K562 (cell line): ENCODE measurements around the gene EDEM1. TPM values are rescaled to one million over a fixed set of nuclear protein-coding genes. Genes with fewer than 3 reads are reported as not detected.
A peak's percentile ranks its signal among the peaks of the same experiment; 100 is the strongest.

Experiments
- CHD1 ChIP-seq: fragments of 200-600 bp; sonication (generic); IDR thresholded peaks from one replicate; pipeline ENCODE4 v1.6.1; 2012; ENCODE audit warnings: mild to moderate bottlenecking, moderate library complexity, low read length, inconsistent platforms
- FOXM1 ChIP-seq, 2 experiments: fragments of 450-650 bp in 1 of 2; sonication (generic) in 1 of 2; formaldehyde crosslinking in 1 of 2; IDR thresholded peaks; 2 replicates each; pipeline versions ENCODE4 v1.6.1 to v1.9.0; 2017 to 2022; ENCODE audit warnings: low read depth in 2 of 2, mild to moderate bottlenecking in 2 of 2, missing genetic modification reagents in 1 of 2, moderate library complexity in 1 of 2
- HMG20B ChIP-seq: fragments of 250-450 bp; sonication (Bioruptor Pico); IDR thresholded peaks from 2 replicates; pipeline ENCODE4 v1.5.0; 2021; ENCODE audit warnings: mild to moderate bottlenecking
- RBM15 ChIP-seq: fragments of 200-400 bp; formaldehyde crosslinking; IDR thresholded peaks from 2 replicates; pipeline ENCODE4 v1.6.1; 2018; ENCODE audit warnings: mild to moderate bottlenecking, low read length, moderate library complexity; ENCODE audit not compliant: insufficient read depth
- RBM34 ChIP-seq: fragments of 200-400 bp; formaldehyde crosslinking; IDR thresholded peaks from 2 replicates; pipeline ENCODE4 v1.6.1; 2018; ENCODE audit warnings: low read length, borderline replicate concordance; ENCODE audit not compliant: insufficient read depth
- TCFL5 ChIP-seq: fragments of 250-450 bp; sonication (Bioruptor Pico); conservative IDR thresholded peaks from 2 replicates; pipeline ENCODE4 v1.6.1; 2021; ENCODE audit warnings: mild to moderate bottlenecking, moderate library complexity, matching md5 sums
- XRCC4 ChIP-seq: IDR thresholded peaks from one replicate; pipeline ENCODE4 v1.6.1; 2011; ENCODE audit not compliant: insufficient read depth, insufficient read length; ENCODE audit errors: extremely low read depth
- ZNF79 ChIP-seq: fragments of 250-450 bp; sonication (Bioruptor Pico); IDR thresholded peaks from 2 replicates; pipeline ENCODE4 v1.4.0; 2020; ENCODE audit warnings: low read depth, mild to moderate bottlenecking, moderate library complexity
- polyA plus RNA-seq, 8 experiments: library from polyadenylated mRNA; depleted of rRNA in 4 of 8; stranded (reverse) in 5 of 8; unstranded in 3 of 8; fragments of >200 nt; fragmentation: Nextera tagmentation in 2 of 8; fragmentation: Illumina TruSeq in 1 of 8; extraction: Ambion mirVana in 2 of 8; extraction: Trizol in 1 of 8; gene quantifications; 2 replicates each; pipeline versions ENCODE4 v1.2.1 to v1.2.3, GENCODE V29; 2011 to 2014; ENCODE audit warnings: inconsistent platforms in 1 of 8, missing spikeins in 1 of 8
- total RNA-seq, 7 experiments: library from RNA; depleted of rRNA in 6 of 7; stranded (reverse); fragments of >200 nt in 6 of 7; fragmentation: Illumina TruSeq in 2 of 7; extraction: Trizol in 2 of 7; gene quantifications; 2 replicates each; pipeline versions ENCODE4 v1.2.1 to v1.2.3, GENCODE V29; 2011 to 2021; ENCODE audit warnings: low replicate concordance in 1 of 7
- TF ChIP-seq, protein P1 (sequence below), 2 experiments: fragments of 450-650 bp; IDR thresholded peaks; 2 replicates each; pipeline ENCODE4 v1.6.1; 2018; ENCODE audit warnings: mild to moderate bottlenecking in 2 of 2, low read depth in 1 of 2; ENCODE audit not compliant: partially characterized antibody in 2 of 2
- TF ChIP-seq, protein P2 (sequence below): fragments of 450-650 bp; IDR thresholded peaks from 2 replicates; pipeline ENCODE4 v1.6.1; 2016; ENCODE audit warnings: low read depth, mild to moderate bottlenecking, moderate library complexity
- TF ChIP-seq, protein P3 (sequence below): fragments of 250-450 bp; sonication (Bioruptor Pico); IDR thresholded peaks from 2 replicates; pipeline ENCODE4 v1.5.0; 2020; ENCODE audit warnings: mild to moderate bottlenecking
- TF ChIP-seq, protein P4 (sequence below): fragments of 250-450 bp; sonication (Bioruptor Pico); IDR thresholded peaks from 2 replicates; pipeline ENCODE4 v1.4.0; 2020
- TF ChIP-seq, protein P5 (sequence below): fragments of 250-450 bp; sonication (Bioruptor Pico); IDR thresholded peaks from 2 replicates; pipeline ENCODE4 v1.5.0; 2020; ENCODE audit warnings: mild to moderate bottlenecking, borderline replicate concordance

Gene EDEM1
- total and polyA plus RNA-seq, 9 of the 15 experiments (the other 6 are each of a cell fraction or from before 2014, with no cell fraction given) = 6.2 to 36.7 (median 14.3) TPM

DNA sequence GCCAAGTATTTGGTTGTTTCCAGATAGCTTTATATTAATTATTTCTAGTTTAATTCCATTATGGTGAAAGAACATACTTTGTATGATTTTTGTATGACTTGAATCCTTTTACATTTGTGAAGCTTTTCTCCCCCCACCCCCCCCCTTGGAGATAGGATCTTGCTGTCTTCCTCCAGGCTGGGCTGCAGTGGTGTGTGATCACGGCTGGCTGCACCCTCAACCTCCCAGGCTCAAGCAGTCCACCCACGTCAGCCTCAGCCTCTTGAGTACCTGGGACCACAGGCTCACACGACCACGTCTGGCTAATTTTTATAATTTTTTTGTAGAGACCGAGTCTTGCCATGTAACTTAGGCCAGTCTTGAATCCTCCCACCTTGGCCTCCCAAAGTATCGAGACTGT, 35.9 kb upstream of the EDEM1 start (continued):
- TF ChIP-seq, protein P1, sequence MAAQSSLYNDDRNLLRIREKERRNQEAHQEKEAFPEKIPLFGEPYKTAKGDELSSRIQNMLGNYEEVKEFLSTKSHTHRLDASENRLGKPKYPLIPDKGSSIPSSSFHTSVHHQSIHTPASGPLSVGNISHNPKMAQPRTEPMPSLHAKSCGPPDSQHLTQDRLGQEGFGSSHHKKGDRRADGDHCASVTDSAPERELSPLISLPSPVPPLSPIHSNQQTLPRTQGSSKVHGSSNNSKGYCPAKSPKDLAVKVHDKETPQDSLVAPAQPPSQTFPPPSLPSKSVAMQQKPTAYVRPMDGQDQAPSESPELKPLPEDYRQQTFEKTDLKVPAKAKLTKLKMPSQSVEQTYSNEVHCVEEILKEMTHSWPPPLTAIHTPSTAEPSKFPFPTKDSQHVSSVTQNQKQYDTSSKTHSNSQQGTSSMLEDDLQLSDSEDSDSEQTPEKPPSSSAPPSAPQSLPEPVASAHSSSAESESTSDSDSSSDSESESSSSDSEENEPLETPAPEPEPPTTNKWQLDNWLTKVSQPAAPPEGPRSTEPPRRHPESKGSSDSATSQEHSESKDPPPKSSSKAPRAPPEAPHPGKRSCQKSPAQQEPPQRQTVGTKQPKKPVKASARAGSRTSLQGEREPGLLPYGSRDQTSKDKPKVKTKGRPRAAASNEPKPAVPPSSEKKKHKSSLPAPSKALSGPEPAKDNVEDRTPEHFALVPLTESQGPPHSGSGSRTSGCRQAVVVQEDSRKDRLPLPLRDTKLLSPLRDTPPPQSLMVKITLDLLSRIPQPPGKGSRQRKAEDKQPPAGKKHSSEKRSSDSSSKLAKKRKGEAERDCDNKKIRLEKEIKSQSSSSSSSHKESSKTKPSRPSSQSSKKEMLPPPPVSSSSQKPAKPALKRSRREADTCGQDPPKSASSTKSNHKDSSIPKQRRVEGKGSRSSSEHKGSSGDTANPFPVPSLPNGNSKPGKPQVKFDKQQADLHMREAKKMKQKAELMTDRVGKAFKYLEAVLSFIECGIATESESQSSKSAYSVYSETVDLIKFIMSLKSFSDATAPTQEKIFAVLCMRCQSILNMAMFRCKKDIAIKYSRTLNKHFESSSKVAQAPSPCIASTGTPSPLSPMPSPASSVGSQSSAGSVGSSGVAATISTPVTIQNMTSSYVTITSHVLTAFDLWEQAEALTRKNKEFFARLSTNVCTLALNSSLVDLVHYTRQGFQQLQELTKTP (IDR thresholded peaks at IDR 0.05; ENCODE audit: low read depth in 1 of 2, partially characterized antibody in 2 of 2) = no peak
- TF ChIP-seq RBM15 = no peak
- TF ChIP-seq, protein P2, sequence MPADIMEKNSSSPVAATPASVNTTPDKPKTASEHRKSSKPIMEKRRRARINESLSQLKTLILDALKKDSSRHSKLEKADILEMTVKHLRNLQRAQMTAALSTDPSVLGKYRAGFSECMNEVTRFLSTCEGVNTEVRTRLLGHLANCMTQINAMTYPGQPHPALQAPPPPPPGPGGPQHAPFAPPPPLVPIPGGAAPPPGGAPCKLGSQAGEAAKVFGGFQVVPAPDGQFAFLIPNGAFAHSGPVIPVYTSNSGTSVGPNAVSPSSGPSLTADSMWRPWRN = 0 out of 2 replicates have a peak, but pooled peaks have one; percentile 19
- TF ChIP-seq, protein P3, sequence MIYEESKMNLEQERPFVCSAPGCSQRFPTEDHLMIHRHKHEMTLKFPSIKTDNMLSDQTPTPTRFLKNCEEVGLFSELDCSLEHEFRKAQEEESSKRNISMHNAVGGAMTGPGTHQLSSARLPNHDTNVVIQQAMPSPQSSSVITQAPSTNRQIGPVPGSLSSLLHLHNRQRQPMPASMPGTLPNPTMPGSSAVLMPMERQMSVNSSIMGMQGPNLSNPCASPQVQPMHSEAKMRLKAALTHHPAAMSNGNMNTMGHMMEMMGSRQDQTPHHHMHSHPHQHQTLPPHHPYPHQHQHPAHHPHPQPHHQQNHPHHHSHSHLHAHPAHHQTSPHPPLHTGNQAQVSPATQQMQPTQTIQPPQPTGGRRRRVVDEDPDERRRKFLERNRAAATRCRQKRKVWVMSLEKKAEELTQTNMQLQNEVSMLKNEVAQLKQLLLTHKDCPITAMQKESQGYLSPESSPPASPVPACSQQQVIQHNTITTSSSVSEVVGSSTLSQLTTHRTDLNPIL (CRISPR knock-in tag) = no peak
- TF ChIP-seq RBM34 = no peak
- TF ChIP-seq, protein P4, sequence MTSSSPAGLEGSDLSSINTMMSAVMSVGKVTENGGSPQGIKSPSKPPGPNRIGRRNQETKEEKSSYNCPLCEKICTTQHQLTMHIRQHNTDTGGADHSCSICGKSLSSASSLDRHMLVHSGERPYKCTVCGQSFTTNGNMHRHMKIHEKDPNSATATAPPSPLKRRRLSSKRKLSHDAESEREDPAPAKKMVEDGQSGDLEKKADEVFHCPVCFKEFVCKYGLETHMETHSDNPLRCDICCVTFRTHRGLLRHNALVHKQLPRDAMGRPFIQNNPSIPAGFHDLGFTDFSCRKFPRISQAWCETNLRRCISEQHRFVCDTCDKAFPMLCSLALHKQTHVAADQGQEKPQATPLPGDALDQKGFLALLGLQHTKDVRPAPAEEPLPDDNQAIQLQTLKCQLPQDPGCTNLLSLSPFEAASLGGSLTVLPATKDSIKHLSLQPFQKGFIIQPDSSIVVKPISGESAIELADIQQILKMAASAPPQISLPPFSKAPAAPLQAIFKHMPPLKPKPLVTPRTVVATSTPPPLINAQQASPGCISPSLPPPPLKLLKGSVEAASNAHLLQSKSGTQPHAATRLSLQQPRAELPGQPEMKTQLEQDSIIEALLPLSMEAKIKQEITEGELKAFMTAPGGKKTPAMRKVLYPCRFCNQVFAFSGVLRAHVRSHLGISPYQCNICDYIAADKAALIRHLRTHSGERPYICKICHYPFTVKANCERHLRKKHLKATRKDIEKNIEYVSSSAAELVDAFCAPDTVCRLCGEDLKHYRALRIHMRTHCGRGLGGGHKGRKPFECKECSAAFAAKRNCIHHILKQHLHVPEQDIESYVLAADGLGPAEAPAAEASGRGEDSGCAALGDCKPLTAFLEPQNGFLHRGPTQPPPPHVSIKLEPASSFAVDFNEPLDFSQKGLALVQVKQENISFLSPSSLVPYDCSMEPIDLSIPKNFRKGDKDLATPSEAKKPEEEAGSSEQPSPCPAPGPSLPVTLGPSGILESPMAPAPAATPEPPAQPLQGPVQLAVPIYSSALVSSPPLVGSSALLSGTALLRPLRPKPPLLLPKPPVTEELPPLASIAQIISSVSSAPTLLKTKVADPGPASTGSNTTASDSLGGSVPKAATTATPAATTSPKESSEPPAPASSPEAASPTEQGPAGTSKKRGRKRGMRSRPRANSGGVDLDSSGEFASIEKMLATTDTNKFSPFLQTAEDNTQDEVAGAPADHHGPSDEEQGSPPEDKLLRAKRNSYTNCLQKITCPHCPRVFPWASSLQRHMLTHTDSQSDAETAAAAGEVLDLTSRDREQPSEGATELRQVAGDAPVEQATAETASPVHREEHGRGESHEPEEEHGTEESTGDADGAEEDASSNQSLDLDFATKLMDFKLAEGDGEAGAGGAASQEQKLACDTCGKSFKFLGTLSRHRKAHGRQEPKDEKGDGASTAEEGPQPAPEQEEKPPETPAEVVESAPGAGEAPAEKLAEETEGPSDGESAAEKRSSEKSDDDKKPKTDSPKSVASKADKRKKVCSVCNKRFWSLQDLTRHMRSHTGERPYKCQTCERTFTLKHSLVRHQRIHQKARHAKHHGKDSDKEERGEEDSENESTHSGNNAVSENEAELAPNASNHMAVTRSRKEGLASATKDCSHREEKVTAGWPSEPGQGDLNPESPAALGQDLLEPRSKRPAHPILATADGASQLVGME (CRISPR knock-in tag) = no peak
- no peak for TF ChIP-seq TCFL5
- no peak for TF ChIP-seq CHD1
- TF ChIP-seq, protein P5, sequence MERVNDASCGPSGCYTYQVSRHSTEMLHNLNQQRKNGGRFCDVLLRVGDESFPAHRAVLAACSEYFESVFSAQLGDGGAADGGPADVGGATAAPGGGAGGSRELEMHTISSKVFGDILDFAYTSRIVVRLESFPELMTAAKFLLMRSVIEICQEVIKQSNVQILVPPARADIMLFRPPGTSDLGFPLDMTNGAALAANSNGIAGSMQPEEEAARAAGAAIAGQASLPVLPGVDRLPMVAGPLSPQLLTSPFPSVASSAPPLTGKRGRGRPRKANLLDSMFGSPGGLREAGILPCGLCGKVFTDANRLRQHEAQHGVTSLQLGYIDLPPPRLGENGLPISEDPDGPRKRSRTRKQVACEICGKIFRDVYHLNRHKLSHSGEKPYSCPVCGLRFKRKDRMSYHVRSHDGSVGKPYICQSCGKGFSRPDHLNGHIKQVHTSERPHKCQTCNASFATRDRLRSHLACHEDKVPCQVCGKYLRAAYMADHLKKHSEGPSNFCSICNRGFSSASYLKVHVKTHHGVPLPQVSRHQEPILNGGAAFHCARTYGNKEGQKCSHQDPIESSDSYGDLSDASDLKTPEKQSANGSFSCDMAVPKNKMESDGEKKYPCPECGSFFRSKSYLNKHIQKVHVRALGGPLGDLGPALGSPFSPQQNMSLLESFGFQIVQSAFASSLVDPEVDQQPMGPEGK (CRISPR knock-in tag) = no peak
- 0 out of 2 replicates have a peak, but pooled peaks have one; percentile 46 for TF ChIP-seq FOXM1 (IDR thresholded peaks at IDR 0.05; ENCODE audit: low read depth)
- TF ChIP-seq FOXM1 (CRISPR knock-in tag; IDR thresholded peaks at IDR 0.05; ENCODE audit: low read depth) = no peak
- TF ChIP-seq ZNF79 = no peak
- TF ChIP-seq XRCC4 = no peak
- TF ChIP-seq HMG20B = no peak
